CD4-positive, alpha-beta memory T cell (primary cell): ENCODE results near the gene RABGEF1. TPM values are rescaled to one million over a fixed set of nuclear protein-coding genes. Genes with fewer than 3 reads are reported as not detected.
A peak's percentile ranks its signal among the peaks of the same experiment; 100 is the strongest.
"Not testable (repeated sequence)": the region's sequence is repeated elsewhere in the genome, so short reads cannot be mapped to it uniquely, and the experiment has no call there.

Experiments
- CTCF ChIA-PET: fragments of 350-600 bp; sonication (Branson Sonifier 250); formaldehyde crosslinking; loops from one replicate; lab custom pipeline; 2021; ENCODE audit warnings: inconsistent platforms; ENCODE audit not compliant: partially characterized antibody; lab: Charles Lee
- POLR2A ChIA-PET: fragments of 350-600 bp; sonication (Branson Sonifier 250); formaldehyde crosslinking; loops from one replicate; lab custom pipeline; 2021; ENCODE audit not compliant: partially characterized antibody; lab: Charles Lee
- DNase-seq, 5 donors: peaks; one replicate each; pipeline versions ENCODE4 v3.0.0 to v3.0.0-alpha.2; 2020 to 2022; ENCODE audit warnings: mixed read lengths in 1 of 5
- H3K27ac ChIP-seq: one replicate; pipeline ENCODE4 v1.7.0; 2013; ENCODE audit warnings: low read depth, low read length
- H3K27me3 ChIP-seq: 2 replicates; pipeline ENCODE4 v1.7.0; 2013; ENCODE audit warnings: mild to moderate bottlenecking, low read length, moderate library complexity; ENCODE audit not compliant: insufficient read depth
- H3K36me3 ChIP-seq: 2 replicates; pipeline ENCODE4 v1.7.0; 2013; ENCODE audit warnings: mild to moderate bottlenecking, low read length, moderate library complexity; ENCODE audit not compliant: insufficient read depth
- H3K4me1 ChIP-seq: 2 replicates; pipeline ENCODE4 v1.7.0; 2013; ENCODE audit warnings: mild to moderate bottlenecking, low read length, moderate library complexity; ENCODE audit not compliant: insufficient read depth
- H3K4me3 ChIP-seq, 2 donors: one replicate each; pipeline ENCODE4 v1.7.0; 2013; ENCODE audit warnings: low read length in 2 of 2, mild to moderate bottlenecking in 1 of 2
- H3K9me3 ChIP-seq, 2 donors: one replicate each; pipeline ENCODE4 v1.7.0; 2013; ENCODE audit warnings: low read length in 2 of 2, control low read depth in 1 of 2; ENCODE audit not compliant: control insufficient read depth in 1 of 2
- H3K27ac Mint-ChIP-seq, 7 donors: one replicate each; pipeline ENCODE4 v1.8.0; 2020 to 2021; ENCODE audit warnings: mixed read lengths in 7 of 7, mild to moderate bottlenecking in 6 of 7, inconsistent platforms in 3 of 7, moderate library complexity in 3 of 7
- H3K27me3 Mint-ChIP-seq, 2 donors: one replicate each; pipeline ENCODE4 v1.8.0; 2020 to 2021; ENCODE audit warnings: mixed read lengths in 2 of 2
- H3K36me3 Mint-ChIP-seq, 2 donors: one replicate each; pipeline ENCODE4 v1.8.0; 2020 to 2021; ENCODE audit warnings: mixed read lengths in 2 of 2, inconsistent platforms in 1 of 2, mild to moderate bottlenecking in 1 of 2
- H3K4me1 Mint-ChIP-seq, 4 donors: one replicate each; pipeline ENCODE4 v1.8.0; 2020 to 2021; ENCODE audit warnings: mixed read lengths in 4 of 4, mild to moderate bottlenecking in 1 of 4
- H3K4me3 Mint-ChIP-seq, 8 donors: one replicate each; pipeline ENCODE4 v1.8.0; 2020 to 2021; ENCODE audit warnings: mixed read lengths in 8 of 8, mild to moderate bottlenecking in 7 of 8, moderate library complexity in 6 of 8, inconsistent platforms in 3 of 8
- H3K9me3 Mint-ChIP-seq, 8 donors: one replicate each; pipeline ENCODE4 v1.8.0; 2020 to 2021; ENCODE audit warnings: mixed read lengths in 8 of 8, mild to moderate bottlenecking in 5 of 8, inconsistent platforms in 3 of 8, moderate library complexity in 1 of 8
- intact Hi-C: fragments of 100-400 bp; cut with micrococcal nuclease; formaldehyde crosslinking; loops from one replicate; pipeline ENCODE4 v1.15.1; 2023
- polyA plus RNA-seq, 2 donors: library from polyadenylated mRNA; unstranded; fragments of 300-500 nt; fragmentation: Illumina TruSeq; gene quantifications; one replicate each; pipeline ENCODE4 v1.2.3, GENCODE V29; 2021
- total RNA-seq, 2 experiments: library from RNA; stranded (reverse); gene quantifications; one replicate each; pipeline ENCODE4 v1.2.3, GENCODE V29; 2021

Gene RABGEF1
- total and polyA plus RNA-seq, 4 experiments from 2014 or later, result 16.2 to 28.6 (median 22.4) TPM

DNA sequence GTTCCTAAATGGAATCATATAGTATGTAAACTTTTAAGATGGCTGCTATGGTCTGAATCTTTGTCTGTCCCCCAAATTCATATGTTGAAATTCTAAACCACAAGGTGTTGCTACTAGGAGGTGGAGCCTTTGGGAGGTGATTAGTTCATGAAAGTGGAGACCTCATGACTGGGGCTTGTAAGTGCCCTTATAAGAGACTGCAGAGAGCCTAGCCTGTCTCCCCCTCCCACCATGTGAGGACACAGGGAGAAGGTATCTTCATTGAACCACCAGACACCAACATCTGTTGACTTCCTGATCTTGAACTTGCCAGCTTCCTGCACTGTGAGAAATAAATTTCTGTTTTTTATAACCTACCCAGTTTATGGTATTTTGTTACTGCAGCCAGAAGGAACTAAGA lies 27.0 kb downstream of the RABGEF1 start:
- not testable (repeated sequence) for H3K4me3 Mint-ChIP-seq
- peaks cover 24 to 50% (median 44%) of the 10 kb centered on the region in 4 donors for H3K4me1 Mint-ChIP-seq

DNA sequence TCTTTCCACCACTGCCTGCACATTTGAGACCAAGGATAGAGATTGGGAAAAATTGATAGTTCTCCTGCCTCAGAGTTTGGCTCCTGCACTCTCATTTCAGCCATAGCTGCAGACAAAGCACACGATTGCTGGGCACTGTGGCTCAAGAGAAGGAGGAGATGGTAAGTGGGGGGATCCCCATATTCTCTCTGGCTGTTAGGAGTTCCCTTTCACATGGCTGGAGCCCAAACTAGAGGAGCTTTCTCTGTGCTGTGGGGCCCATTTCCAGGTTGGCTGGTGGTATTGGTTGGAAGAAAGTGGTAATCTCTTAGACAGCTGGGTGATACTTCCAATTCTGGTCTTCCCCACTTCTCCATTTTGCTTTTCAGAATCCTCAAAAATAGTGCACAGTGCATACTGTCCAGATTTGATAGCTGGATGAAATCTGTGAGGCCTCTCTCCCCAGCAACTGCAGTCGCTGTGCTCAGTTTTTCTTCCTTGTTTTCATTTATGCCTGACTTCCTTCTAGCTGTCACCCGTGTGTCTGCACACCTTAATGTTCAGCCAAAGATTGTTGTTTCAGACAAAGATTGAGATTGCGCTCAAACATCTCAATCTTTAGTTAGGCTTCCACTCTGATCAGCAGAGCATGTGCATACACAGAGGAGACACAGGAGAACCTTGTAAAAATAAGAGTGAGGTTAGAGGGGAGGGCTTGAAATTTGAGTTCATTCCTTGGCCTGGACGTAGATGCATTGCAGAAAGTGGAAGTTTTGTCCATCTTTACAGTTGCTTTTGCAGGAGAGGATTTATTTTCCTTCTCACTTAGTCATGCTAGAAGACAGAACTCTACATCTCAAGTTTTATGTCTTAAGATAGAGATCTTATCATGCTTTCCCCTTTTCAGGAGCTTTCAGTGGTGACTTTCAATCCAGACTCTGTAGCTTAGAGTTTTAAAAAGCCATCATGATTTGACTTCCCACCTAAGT lies 28.6 kb downstream of the RABGEF1 start:
- CTCF ChIA-PET, result interaction anchor here (0.5 to 2.4 kb wide), 2 partner anchors 201 to 211 kb away, joined by 3 to 9 read pairs; no protein-coding TSS in a partner anchor
- no peaks in the 10 kb centered on the region for H3K36me3 ChIP-seq
- H3K4me1 ChIP-seq, result peaks cover 23% of the 10 kb centered on the region
- Mint-ChIP-seq H3K27me3 (no peaks in the 10 kb centered on the region), H3K9me3 (no peaks in the 10 kb centered on the region), H3K27ac (peak overlapping the region in 6 of 7 donors; percentile 17 to 78 (median 72)), H3K4me1 (peaks cover 21 to 50% (median 42%) of the 10 kb centered on the region in 4 donors), H3K4me3 (peak overlapping the region in 1 of 8 donors; percentile 18), H3K36me3 (peaks cover 18 to 21% of the 10 kb centered on the region in 2 donors)
- H3K9me3 ChIP-seq, result no peaks in the 10 kb centered on the region
- H3K27me3 ChIP-seq, result no peaks in the 10 kb centered on the region
- intact Hi-C loops, result no loop called here
- no peak overlapping the region for H3K4me3 ChIP-seq
- DNase-seq, result no peak
- POLR2A ChIA-PET, result interaction anchor here (0.6 to 1.3 kb wide), 2 partner anchors 29 to 35 kb away, joined by 3 to 4 read pairs; partner anchors contain the start of gene RABGEF1
- no peak overlapping the region for H3K27ac ChIP-seq

More for the DNA sequence above, 27.0 kb downstream of the RABGEF1 start:
- H3K27me3 ChIP-seq, POLR2A ChIA-PET, intact Hi-C loops, H3K4me3 ChIP-seq, H3K9me3 ChIP-seq, CTCF ChIA-PET, H3K27ac ChIP-seq, H3K9me3 Mint-ChIP-seq, DNase-seq, H3K27me3 Mint-ChIP-seq, H3K36me3 ChIP-seq: not testable (repeated sequence)
- Mint-ChIP-seq H3K27ac (peak overlapping the region in 5 of 7 donors; percentile 0 to 53 (median 30)), H3K36me3 (peaks cover 10 to 19% of the 10 kb centered on the region in 2 donors)
- peaks cover 23% of the 10 kb centered on the region for H3K4me1 ChIP-seq

- ChIA-PET POLR2A (interaction anchor here (0.6 to 1.3 kb wide), 2 partner anchors 30 to 34 kb away, joined by 3 to 4 read pairs; partner anchors contain the start of gene RABGEF1), CTCF (interaction anchor here (0.5 to 2.4 kb wide), 2 partner anchors 202 to 212 kb away, joined by 3 to 9 read pairs; no protein-coding TSS in a partner anchor)
- H3K27me3 Mint-ChIP-seq, result no peaks in the 10 kb centered on the region
- peaks cover 3% of the 10 kb centered on the region for H3K36me3 ChIP-seq
- no peak overlapping the region for H3K27ac ChIP-seq
- no peaks in the 10 kb centered on the region for H3K27me3 ChIP-seq
- peaks cover 23% of the 10 kb centered on the region for H3K4me1 ChIP-seq
- H3K36me3 Mint-ChIP-seq, result peaks cover 25 to 29% of the 10 kb centered on the region in 2 donors
- no peaks in the 10 kb centered on the region for H3K9me3 ChIP-seq
- peak in 1 of 5 donors; percentile 1 for DNase-seq
- H3K9me3 Mint-ChIP-seq, result no peaks in the 10 kb centered on the region
- H3K27ac Mint-ChIP-seq, result peak overlapping the region; percentile 20 to 78 (median 68)
- H3K4me3 ChIP-seq, result no peak overlapping the region
- H3K4me3 Mint-ChIP-seq, result peak overlapping the region in 4 of 8 donors; percentile 3 to 46 (median 26)
- intact Hi-C loops, result no loop called here
- peaks cover 18 to 43% (median 37%) of the 10 kb centered on the region in 4 donors for H3K4me1 Mint-ChIP-seq
These were observed 29.4 kb downstream of the RABGEF1 start for GRCh38 chr7:66769833-66770512.

GRCh38 chr7:66771795-66772194 lies 31.3 kb downstream of the RABGEF1 start:
- H3K9me3 ChIP-seq, result no peaks in the 10 kb centered on the region
- no peak for DNase-seq
- H3K4me3 Mint-ChIP-seq, result no peak overlapping the region
- CTCF ChIA-PET, result interaction anchor here (0.9 to 1.6 kb wide), 3 partner anchors 9 to 215 kb away, joined by 3 to 4 read pairs (median 3); no protein-coding TSS in a partner anchor
- H3K4me1 Mint-ChIP-seq, result peaks cover 18 to 38% (median 32%) of the 10 kb centered on the region in 4 donors
- peaks cover 22% of the 10 kb centered on the region for H3K36me3 ChIP-seq
- intact Hi-C loops, result no loop called here
- H3K27me3 Mint-ChIP-seq, result no peaks in the 10 kb centered on the region
- peaks cover 40 to 47% of the 10 kb centered on the region in 2 donors for H3K36me3 Mint-ChIP-seq
- peak overlapping the region in 2 of 7 donors; percentile 8 to 9 for H3K27ac Mint-ChIP-seq
- peaks cover 23% of the 10 kb centered on the region for H3K4me1 ChIP-seq
- no peak overlapping the region for H3K4me3 ChIP-seq
- H3K27ac ChIP-seq, result no peak overlapping the region
- POLR2A ChIA-PET, result no interaction called here
- H3K9me3 Mint-ChIP-seq, result no peaks in the 10 kb centered on the region
- H3K27me3 ChIP-seq, result no peaks in the 10 kb centered on the region

GRCh38 chr7:66773744-66774143 lies 33.2 kb downstream of the RABGEF1 start:
- Histone ChIP-seq H3K36me3 (peaks cover 32% of the 10 kb centered on the region), H3K4me1 (peaks cover 15% of the 10 kb centered on the region)
- DNase-seq, H3K27me3 ChIP-seq, H3K27me3 Mint-ChIP-seq, H3K9me3 Mint-ChIP-seq, intact Hi-C loops, H3K9me3 ChIP-seq, H3K4me3 ChIP-seq, H3K27ac ChIP-seq, H3K4me3 Mint-ChIP-seq, POLR2A ChIA-PET: not testable (repeated sequence)
- CTCF ChIA-PET, result interaction anchor here (0.5 kb wide), 1 partner anchor 219 kb away, joined by 3 read pairs; no protein-coding TSS in a partner anchor
- H3K36me3 Mint-ChIP-seq, result peaks cover 48 to 65% of the 10 kb centered on the region in 2 donors
- peaks cover 11 to 21% (median 17%) of the 10 kb centered on the region in 4 donors for H3K4me1 Mint-ChIP-seq
- H3K27ac Mint-ChIP-seq, result peak overlapping the region in 1 of 7 donors; percentile 31

- POLR2A ChIA-PET, result not testable (repeated sequence)
- CTCF ChIA-PET, result interaction anchor here (0.7 kb wide), 1 partner anchor 211 kb away, joined by 3 read pairs; no protein-coding TSS in a partner anchor
These were observed 35.9 kb downstream of the RABGEF1 start for GRCh38 chr7:66776383-66776782.

More at GRCh38 chr7:66776383-66776782, 35.9 kb downstream of the RABGEF1 start:
- H3K4me3 ChIP-seq, H3K27ac ChIP-seq, H3K4me1 Mint-ChIP-seq, H3K27me3 Mint-ChIP-seq, H3K4me1 ChIP-seq, H3K4me3 Mint-ChIP-seq, H3K9me3 ChIP-seq, H3K27me3 ChIP-seq, H3K9me3 Mint-ChIP-seq, DNase-seq, intact Hi-C loops: not testable (repeated sequence)
- Mint-ChIP-seq H3K36me3 (peaks cover 56 to 76% of the 10 kb centered on the region in 2 donors), H3K27ac (peak overlapping the region in 1 of 7 donors; percentile 53)
- H3K36me3 ChIP-seq, result peaks cover 35% of the 10 kb centered on the region
